GM23248 (cell line): Measurements from ENCODE around the gene RFNG. TPM values are rescaled to one million over a fixed set of nuclear protein-coding genes. Genes with fewer than 3 reads are reported as not detected.

Experiments
- DNase-seq: peaks from one replicate; pipeline ENCODE4 v3.0.0-alpha.2; 2015
- H2AFZ ChIP-seq: fragments of 200-600 bp; sonication (generic); 2 replicates; pipeline ENCODE4 v1.6.1; 2016; ENCODE audit warnings: antibody characterized with exemption
- H3F3A ChIP-seq: fragments of 200-600 bp; sonication (generic); 2 replicates; pipeline ENCODE4 v1.6.1; 2016; ENCODE audit warnings: mild to moderate bottlenecking, antibody characterized with exemption, mixed run types; ENCODE audit not compliant: insufficient read depth
- H3K27ac ChIP-seq: fragments of 200-600 bp; sonication (generic); 2 replicates; pipeline ENCODE4 v1.5.1; 2016; ENCODE audit warnings: mild to moderate bottlenecking
- H3K27me3 ChIP-seq: fragments of 200-600 bp; sonication (generic); replicated peaks from 2 replicates; pipeline ENCODE4 v1.6.1; 2016; ENCODE audit warnings: mild to moderate bottlenecking; ENCODE audit not compliant: insufficient read depth
- H3K36me3 ChIP-seq: fragments of 200-600 bp; sonication (generic); 2 replicates; pipeline ENCODE4 v1.6.1; 2016; ENCODE audit warnings: low read depth, mild to moderate bottlenecking
- H3K4me1 ChIP-seq: fragments of 200-600 bp; sonication (generic); 2 replicates; pipeline ENCODE4 v1.6.1; 2016; ENCODE audit warnings: mild to moderate bottlenecking; ENCODE audit not compliant: insufficient read depth
- H3K4me2 ChIP-seq: fragments of 200-600 bp; sonication (generic); one replicate; pipeline ENCODE4 v1.6.1; 2016; ENCODE audit warnings: mild to moderate bottlenecking; ENCODE audit not compliant: unreplicated experiment
- H3K4me3 ChIP-seq: fragments of 200-600 bp; sonication (generic); 2 replicates; pipeline ENCODE4 v1.5.1; 2016; ENCODE audit warnings: mild to moderate bottlenecking
- H3K79me2 ChIP-seq: fragments of 200-600 bp; sonication (generic); 2 replicates; pipeline ENCODE4 v1.6.1; 2016; ENCODE audit warnings: mild to moderate bottlenecking; ENCODE audit not compliant: insufficient read depth
- H3K9ac ChIP-seq: fragments of 200-600 bp; sonication (generic); 2 replicates; pipeline ENCODE4 v1.6.1; 2016; ENCODE audit warnings: mild to moderate bottlenecking
- H3K9me2 ChIP-seq: fragments of 200-600 bp; sonication (generic); 2 replicates; pipeline ENCODE4 v1.6.1; 2016; ENCODE audit warnings: mixed run types, mild to moderate bottlenecking, moderate library complexity; ENCODE audit not compliant: insufficient read depth
- H3K9me3 ChIP-seq: fragments of 200-600 bp; sonication (generic); one replicate; pipeline ENCODE4 v1.6.1; 2017; ENCODE audit warnings: low read depth
- H4K20me1 ChIP-seq: fragments of 200-600 bp; sonication (generic); 2 replicates; pipeline ENCODE4 v1.6.0; 2016; ENCODE audit not compliant: insufficient read depth
- EZH2 ChIP-seq: fragments of 200-600 bp; sonication (generic); IDR thresholded peaks from 2 replicates; pipeline ENCODE4 v1.6.1; 2018; ENCODE audit warnings: antibody characterized with exemption, mild to moderate bottlenecking; ENCODE audit not compliant: insufficient read depth, poor library complexity, severe bottlenecking
- EZH2phosphoT487 ChIP-seq: fragments of 200-600 bp; sonication (generic); IDR thresholded peaks from 2 replicates; pipeline ENCODE4 v1.6.1; 2018; ENCODE audit warnings: antibody characterized with exemption, moderate library complexity, mild to moderate bottlenecking, low read depth; ENCODE audit not compliant: insufficient read depth
- WGBS, 2 experiments: methylation state at CpG; one replicate each; pipeline ENCODE4 v1.1.6; 2015 to 2017; ENCODE audit warnings: low lambda C conversion rate in 2 of 2, low coverage in 1 of 2; ENCODE audit errors: missing lambda C conversion rate in 2 of 2; 5-methylcytosine and 5-hydroxymethylcytosine counted together
- in situ Hi-C: fragments of 300-500 bp; cut with MboI; formaldehyde crosslinking; loops from 2 replicates; pipeline ENCODE4 v1.15.0; 2020
- polyA plus RNA-seq: library from polyadenylated mRNA; unstranded; fragments of >200 nt; fragmentation: Nextera tagmentation; extraction: Ambion mirVana; gene quantifications from 2 replicates; pipeline ENCODE4 v1.2.1, GENCODE V29; 2016
- total RNA-seq: library from RNA; depleted of rRNA; stranded (reverse); fragments of >200 nt; shearing (Covaris generic); gene quantifications from 2 replicates; pipeline ENCODE4 v1.2.3, GENCODE V29; 2014

Gene RFNG
- total and polyA plus RNA-seq, 2 experiments from 2014 or later, result 11.8 to 59.8 TPM

DNA sequence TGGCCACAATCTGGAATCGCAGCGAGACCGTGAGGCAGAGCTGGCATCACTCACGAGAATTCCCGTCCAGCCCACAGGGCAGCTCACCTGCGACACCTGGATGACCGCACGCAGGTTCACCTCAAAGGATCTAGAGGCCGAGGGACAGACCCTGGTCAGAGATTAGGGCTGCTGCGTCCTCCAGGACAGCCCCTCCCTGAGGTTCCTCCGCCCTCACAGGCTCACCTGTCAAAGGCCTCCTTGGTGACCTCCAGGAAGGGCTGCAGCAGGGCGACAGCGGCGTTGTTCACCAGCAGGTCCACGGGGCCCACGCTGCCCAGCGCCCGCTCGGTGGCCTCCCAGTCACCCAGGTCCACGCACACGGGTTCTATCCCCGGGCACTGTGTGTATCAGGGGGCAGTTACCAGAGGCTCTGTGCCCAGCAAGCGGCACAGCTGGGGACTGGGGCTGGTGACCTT is 14.9 kb downstream of the RFNG start:
- Histone ChIP-seq H3K27me3 (no peaks in the 10 kb centered on the region), H3K9ac (peak overlapping the region; percentile 74), H4K20me1 (no peaks in the 10 kb centered on the region), H2AFZ (peak overlapping the region; percentile 61), H3K4me2 (peak overlapping the region; percentile 86), H3K79me2 (no peaks in the 10 kb centered on the region), H3K36me3 (no peaks in the 10 kb centered on the region), H3K4me1 (no peaks in the 10 kb centered on the region), H3F3A (peaks cover 6% of the 10 kb centered on the region; the same call in 1 of the 2 replicates), H3K9me2 (no peaks in the 10 kb centered on the region), H3K9me3 (no peaks in the 10 kb centered on the region), H3K4me3 (peak overlapping the region; percentile 79), H3K27ac (peak overlapping the region; percentile 69)
- in situ Hi-C loops, result no loop called here
- DNase-seq, result no peak
- TF ChIP-seq EZH2phosphoT487 (no peak), EZH2 (no peak)
- 50 to 52% methylated on average over 23 of the region's 23 CpGs for WGBS, 2 experiments

DNA sequence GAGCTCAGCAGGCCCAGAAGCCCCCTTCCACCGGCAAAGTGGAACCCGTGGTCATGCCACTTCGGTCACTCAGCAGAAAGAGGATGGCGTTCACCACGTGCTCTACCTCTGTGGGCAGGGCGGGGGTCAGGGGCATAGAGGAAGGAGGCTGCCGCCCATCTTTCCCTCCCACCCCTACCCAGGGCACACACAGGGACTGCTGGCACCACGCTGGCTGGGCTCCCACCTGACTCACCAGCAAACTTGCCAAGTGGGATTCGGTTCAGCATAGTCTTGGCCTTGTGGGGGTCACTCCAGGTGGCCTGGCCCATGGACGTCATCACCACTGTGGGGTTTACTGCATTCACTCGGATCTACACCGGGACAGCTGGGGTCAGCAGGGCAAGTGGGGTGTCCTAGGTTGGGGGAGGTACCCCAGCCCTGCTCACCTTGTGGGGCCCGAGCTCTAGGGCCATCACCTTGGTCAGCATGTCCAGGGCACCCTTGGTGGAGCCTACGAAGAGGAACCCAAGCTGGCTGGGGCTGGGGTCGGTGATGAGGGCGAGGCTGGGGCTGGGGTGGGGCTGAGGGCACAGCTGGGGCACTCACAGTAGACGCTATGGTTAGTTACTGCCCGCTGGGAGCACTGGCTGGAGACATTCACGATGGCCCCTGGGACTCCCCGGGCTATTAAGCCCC is 15.5 kb downstream of the RFNG start:
- H3K27ac ChIP-seq, result no peak overlapping the region
- no peaks in the 10 kb centered on the region for H3K9me2 ChIP-seq
- peak overlapping the region; percentile 79; the same call in 1 of the 2 replicates for H3K4me3 ChIP-seq
- H3K4me1 ChIP-seq, result no peaks in the 10 kb centered on the region
- H3K27me3 ChIP-seq, result no peaks in the 10 kb centered on the region
- in situ Hi-C loops, result no loop called here
- H3K9ac ChIP-seq, result peak overlapping the region; percentile 74; the same call in 1 of the 2 replicates
- WGBS, 2 experiments, result 93 to 94% methylated on average over 14 to 20 of the region's 20 CpGs
- no peaks in the 10 kb centered on the region for H3K36me3 ChIP-seq
- no peak for DNase-seq
- H3K79me2 ChIP-seq, result no peaks in the 10 kb centered on the region
- H4K20me1 ChIP-seq, result no peaks in the 10 kb centered on the region
- TF ChIP-seq EZH2phosphoT487, result no peak
- TF ChIP-seq EZH2, result no peak
- H3K9me3 ChIP-seq, result no peaks in the 10 kb centered on the region
- peak overlapping the region; percentile 86 for H3K4me2 ChIP-seq
- peaks cover 2% of the 10 kb centered on the region; the same call in 1 of the 2 replicates for H3F3A ChIP-seq
- H2AFZ ChIP-seq, result no peak overlapping the region

DNA sequence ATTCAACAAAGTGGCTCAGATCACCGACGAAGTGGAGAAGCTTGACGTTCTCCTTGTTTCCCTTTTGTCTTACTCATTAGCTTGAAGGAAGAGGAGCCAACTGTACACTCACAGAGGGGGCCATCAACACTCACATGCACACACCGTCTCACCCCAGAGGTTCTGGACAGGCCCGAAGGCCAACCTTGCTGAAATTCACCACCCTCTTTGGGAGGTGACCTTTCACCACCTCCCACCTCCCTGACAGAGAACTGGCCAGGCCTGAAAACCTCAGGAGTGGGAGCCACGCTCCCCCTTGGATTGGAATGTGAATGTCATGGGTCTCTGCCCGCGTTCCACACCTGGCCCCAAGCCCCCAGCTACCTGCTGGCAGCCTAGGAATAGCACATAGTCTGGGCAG is 16.1 kb downstream of the RFNG start:
- no peak overlapping the region for H3K27ac ChIP-seq
- no peaks in the 10 kb centered on the region for H3K36me3 ChIP-seq
- H3K27me3 ChIP-seq, result no peaks in the 10 kb centered on the region
- no peak overlapping the region for H3K9ac ChIP-seq
- H2AFZ ChIP-seq, result no peak overlapping the region
- H4K20me1 ChIP-seq, result no peaks in the 10 kb centered on the region
- no peaks in the 10 kb centered on the region for H3K9me3 ChIP-seq
- H3K4me3 ChIP-seq, result no peak overlapping the region
- no peak for DNase-seq
- H3K9me2 ChIP-seq, result no peaks in the 10 kb centered on the region
- TF ChIP-seq EZH2phosphoT487 (no peak), EZH2 (no peak)
- H3F3A ChIP-seq, result no peaks in the 10 kb centered on the region
- WGBS, 2 experiments, result 95 to 98% methylated on average over 8 of the region's 8 CpGs
- H3K79me2 ChIP-seq, result no peaks in the 10 kb centered on the region
- in situ Hi-C loops, result no loop called here
- no peaks in the 10 kb centered on the region for H3K4me1 ChIP-seq
- no peak overlapping the region for H3K4me2 ChIP-seq

DNA sequence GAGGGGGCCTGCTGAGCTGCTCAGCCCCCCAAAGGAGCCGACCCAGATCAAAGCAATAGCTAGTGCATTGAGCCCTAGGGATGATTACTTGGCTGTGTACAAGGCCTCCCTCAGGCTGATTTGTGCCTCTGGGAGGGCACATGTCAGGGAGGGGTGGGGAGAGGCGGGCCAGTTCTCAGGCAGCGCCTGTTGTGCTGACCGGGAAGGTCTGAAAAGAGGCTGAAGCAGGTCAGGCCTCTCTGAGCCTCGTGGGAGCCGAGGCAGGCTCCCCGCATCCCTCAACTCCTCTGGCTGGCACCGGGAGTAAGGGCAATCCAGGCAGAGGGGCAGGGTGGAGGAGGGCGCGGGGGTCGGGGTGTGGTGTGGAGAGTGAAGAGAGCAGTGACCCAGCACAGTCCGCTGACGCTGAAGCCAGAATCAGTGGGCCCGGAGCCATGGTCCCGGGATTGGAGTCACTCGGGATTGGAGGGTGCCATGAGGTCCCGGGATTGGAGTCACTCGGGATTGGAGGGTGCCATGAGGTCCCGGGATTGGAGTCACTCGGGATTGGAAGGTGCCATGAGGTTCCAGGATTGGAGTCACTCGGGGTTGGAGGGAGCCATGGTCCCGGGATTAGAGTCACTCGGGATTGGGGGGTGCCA is 17.1 kb downstream of the RFNG start:
- Histone ChIP-seq H3K27me3 (no peaks in the 10 kb centered on the region), H2AFZ (no peak overlapping the region), H3F3A (no peaks in the 10 kb centered on the region), H3K9me3 (no peaks in the 10 kb centered on the region), H3K9ac (no peak overlapping the region), H3K79me2 (no peaks in the 10 kb centered on the region), H3K9me2 (no peaks in the 10 kb centered on the region), H4K20me1 (no peaks in the 10 kb centered on the region), H3K27ac (no peak overlapping the region), H3K36me3 (no peaks in the 10 kb centered on the region), H3K4me2 (no peak overlapping the region), H3K4me3 (no peak overlapping the region), H3K4me1 (no peaks in the 10 kb centered on the region)
- TF ChIP-seq EZH2 (no peak), EZH2phosphoT487 (no peak)
- WGBS, 2 experiments, result 58 to 68% methylated on average over 18 to 23 of the region's 23 CpGs
- DNase-seq, result no peak
- in situ Hi-C loops, result no loop called here
